EH (cell line): ENCODE measurements around the gene IQCE.

Experiments used
- DNase-seq: peaks from one replicate; pipeline ENCODE4 v3.0.0-alpha.2; 2015; ENCODE audit warnings: low read depth

IQCE gene

GRCh38 chr7:2558629-2559282 is at the start of gene IQCE:
Gene IQCE (plus strand): TSS chr7:2558979. CDS start chr7:2559182, 203 bp downstream.
- peak; percentile 87 for DNase-seq

- no peak for DNase-seq
Observed at GRCh38 chr7:2509298-2509906, 49.4 kb upstream of the IQCE start.

- DNase-seq: no peak
Observed at GRCh38 chr7:2510130-2510776, 48.5 kb upstream of the IQCE start.

- no peak for DNase-seq
Observed at GRCh38 chr7:2510909-2511768, 47.6 kb upstream of the IQCE start.

- DNase-seq: no peak
Observed at GRCh38 chr7:2511769-2512168, 47.0 kb upstream of the IQCE start.

GRCh38 chr7:2512179-2512661 is 46.6 kb upstream of the IQCE start:
- no peak for DNase-seq

GRCh38 chr7:2512713-2513112 is 46.1 kb upstream of the IQCE start:
- no peak for DNase-seq

GRCh38 chr7:2513702-2514101 is 45.1 kb upstream of the IQCE start:
- no peak for DNase-seq

- no peak for DNase-seq
Observed at GRCh38 chr7:2514473-2515423, 44.0 kb upstream of the IQCE start.

- no peak for DNase-seq
Observed at GRCh38 chr7:2515424-2516193, 43.2 kb upstream of the IQCE start.

- peak; percentile 60 for DNase-seq
Observed at GRCh38 chr7:2516194-2516555, 42.6 kb upstream of the IQCE start.

GRCh38 chr7:2517026-2517425 is 41.8 kb upstream of the IQCE start:
- DNase-seq: peak; percentile 95

GRCh38 chr7:2517678-2518507 is 40.9 kb upstream of the IQCE start:
- peak; percentile 32 for DNase-seq

- no peak for DNase-seq
Observed at GRCh38 chr7:2518737-2519118, 40.1 kb upstream of the IQCE start.

- DNase-seq: peak; percentile 90
Observed at GRCh38 chr7:2519119-2519930, 39.5 kb upstream of the IQCE start, which contains the start of gene LFNG. Gene LFNG (plus strand): TSS chr7:2519774. CDS start chr7:2519862, 88 bp downstream.

GRCh38 chr7:2520131-2520760 is 38.5 kb upstream of the IQCE start:
- DNase-seq: peak; percentile 46

GRCh38 chr7:2520761-2521290 is 38.0 kb upstream of the IQCE start:
- DNase-seq: peak; percentile 47

- DNase-seq: no peak
Observed at GRCh38 chr7:2521341-2521745, 37.4 kb upstream of the IQCE start.
